Measurements from ENCODE around the gene GAB2. TPM values are rescaled to one million over a fixed set of nuclear protein-coding genes. Genes with fewer than 3 reads are reported as not detected.

GAB2 gene
- total and polyA plus RNA-seq, 2 of the 13 experiments (the other 11 are each of a cell fraction or from before 2014, with no cell fraction given), result 4.1 to 8.6 TPM

DNA sequence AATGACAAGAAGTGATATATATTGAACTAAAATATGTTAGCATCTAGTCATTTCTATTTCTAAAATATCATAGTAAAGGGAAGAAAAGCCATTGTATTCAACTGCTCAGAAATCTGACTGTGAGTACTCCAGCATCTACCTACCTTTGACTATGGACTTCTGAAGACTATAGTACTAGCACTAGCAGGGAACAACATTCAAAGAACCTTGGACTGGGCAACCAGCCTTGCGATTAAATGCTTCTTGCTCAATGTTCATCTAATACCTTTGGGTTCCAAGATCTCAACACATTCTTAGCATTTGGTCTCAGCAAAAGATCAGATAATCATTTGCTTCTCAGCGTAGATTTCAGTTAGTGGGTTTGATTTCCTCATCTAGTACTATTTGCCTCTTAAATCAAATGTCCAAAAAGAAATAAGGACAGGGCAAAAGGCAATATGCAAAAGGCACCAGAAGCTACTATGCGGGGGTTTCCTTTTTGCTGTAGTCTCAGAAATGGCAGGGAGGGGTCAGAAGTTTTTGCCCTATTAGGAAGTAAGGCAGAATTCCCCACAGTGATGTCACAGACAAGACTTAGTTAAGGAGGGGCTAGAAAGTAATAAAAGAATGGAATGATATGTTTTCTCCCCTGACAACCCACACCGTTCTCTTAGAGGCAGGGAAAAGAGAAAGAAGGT, 80.6 kb downstream of the GAB2 start:
- no peaks in the 10 kb centered on the region for H3K36me3 ChIP-seq (replicated peaks in 1 of 2; ENCODE audit: control insufficient read depth in 1 of 2, insufficient read depth in 2 of 2, low read length in 2 of 2)
- H3K79me2 ChIP-seq (ENCODE audit: insufficient read depth, low read length), result no peaks in the 10 kb centered on the region
- H2AFZ ChIP-seq (ENCODE audit: low read length), result no peak overlapping the region
- peaks cover 18% of the 10 kb centered on the region for H3K4me1 ChIP-seq (ENCODE audit: insufficient read depth, low read length)
- POLR2A ChIA-PET, result no interaction called here
- H3K27me3 ChIP-seq (ENCODE audit: control insufficient read depth in 1 of 2, insufficient read depth in 2 of 2, low read length in 2 of 2), result no peaks in the 10 kb centered on the region; a peak in 1 of 5 replicates
- in situ Hi-C loops (cut with HindIII; ENCODE audit: extremely low pct_ligation_motif_present, low pct_unique_long_range_greater_than_20kb) (no loop called here), intact Hi-C loops (cut with micrococcal nuclease; ENCODE audit: unreplicated experiment) (no loop called here)
- no peak overlapping the region for H3K27ac ChIP-seq (ENCODE audit: extremely low read length, insufficient read depth, low read length)
- no TSS peak for BruUV-seq (replicated peaks)
- no peak overlapping the region for H3K4me2 ChIP-seq (ENCODE audit: low read depth, low read length)
- WGBS (ENCODE audit: low lambda C conversion rate), result 89% methylated on average over 4 of the region's 4 CpGs
- H3K4me3 ChIP-seq (replicated peaks in 1 of 3; ENCODE audit: insufficient read depth in 1 of 3, low read depth in 2 of 3, low read length in 3 of 3), result no peak overlapping the region
- ATAC-seq (no peak), FAIRE-seq (no peak), DNase-seq (ENCODE audit: low spot score) (no peak)
- TF ChIP-seq SIN3B (IDR thresholded peaks at IDR 0.05; ENCODE audit: low read length), result no peak
- no peak for TF ChIP-seq MTERF4 (CRISPR knock-in tag; IDR thresholded peaks at IDR 0.05)
- TF ChIP-seq NONO (IDR thresholded peaks at IDR 0.05), result no peak
- TF ChIP-seq NONO (CRISPR knock-in tag; conservative IDR thresholded peaks at IDR 0.05), result no peak
- TF ChIP-seq, protein P1, sequence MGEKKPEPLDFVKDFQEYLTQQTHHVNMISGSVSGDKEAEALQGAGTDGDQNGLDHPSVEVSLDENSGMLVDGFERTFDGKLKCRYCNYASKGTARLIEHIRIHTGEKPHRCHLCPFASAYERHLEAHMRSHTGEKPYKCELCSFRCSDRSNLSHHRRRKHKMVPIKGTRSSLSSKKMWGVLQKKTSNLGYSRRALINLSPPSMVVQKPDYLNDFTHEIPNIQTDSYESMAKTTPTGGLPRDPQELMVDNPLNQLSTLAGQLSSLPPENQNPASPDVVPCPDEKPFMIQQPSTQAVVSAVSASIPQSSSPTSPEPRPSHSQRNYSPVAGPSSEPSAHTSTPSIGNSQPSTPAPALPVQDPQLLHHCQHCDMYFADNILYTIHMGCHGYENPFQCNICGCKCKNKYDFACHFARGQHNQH (CRISPR knock-in tag; IDR thresholded peaks at IDR 0.05), result no peak
- no peak for TF ChIP-seq FOXJ3 (CRISPR knock-in tag; IDR thresholded peaks at IDR 0.05; ENCODE audit: borderline replicate concordance)
- TF ChIP-seq KAT8 (CRISPR knock-in tag; IDR thresholded peaks at IDR 0.05), result no peak
- TF ChIP-seq KLF13 (CRISPR knock-in tag; IDR thresholded peaks at IDR 0.05), result no peak
- TF ChIP-seq ZNF33B (CRISPR knock-in tag; IDR thresholded peaks at IDR 0.05), result no peak
- no peak for TF ChIP-seq ZBTB7A (CRISPR knock-in tag; IDR thresholded peaks at IDR 0.05)
- TF ChIP-seq GABPB1 (CRISPR knock-in tag; IDR thresholded peaks at IDR 0.05), result no peak
- no peak for TF ChIP-seq ZNF530 (CRISPR knock-in tag; IDR thresholded peaks at IDR 0.05; ENCODE audit: low read depth)
- no peak for TF ChIP-seq ZNF672 (CRISPR knock-in tag; IDR thresholded peaks at IDR 0.05)
- TF ChIP-seq SAP130 (CRISPR knock-in tag; IDR thresholded peaks at IDR 0.05; ENCODE audit: low read depth), result no peak
- no peak for TF ChIP-seq ZBED4 (CRISPR knock-in tag; IDR thresholded peaks at IDR 0.05; ENCODE audit: borderline replicate concordance)
- no peak for TF ChIP-seq EHMT2 (IDR thresholded peaks at IDR 0.05; ENCODE audit: borderline replicate concordance, low read depth, low read length)
- no peak for TF ChIP-seq HCFC1 (IDR thresholded peaks at IDR 0.05; ENCODE audit: low read depth, low read length)
- TF ChIP-seq ZIK1 (CRISPR knock-in tag; IDR thresholded peaks at IDR 0.05; ENCODE audit: borderline replicate concordance, low read depth), result no peak
- no peaks in the 10 kb centered on the region for H3K9me3 ChIP-seq (ENCODE audit: low read length)
- no peaks in the 10 kb centered on the region for H4K20me1 ChIP-seq (ENCODE audit: insufficient read depth, low read length)
- CTCF ChIA-PET (ENCODE audit: low intra/inter-chr PET ratio, low total read pairs), result no interaction called here
- no peak overlapping the region for H3K9ac ChIP-seq (ENCODE audit: insufficient read depth, low read depth, low read length)
